Mesothelial cell of epicardium (in vitro differentiated cells): ENCODE data around the gene AAMP. TPM values are rescaled to one million over a fixed set of nuclear protein-coding genes. Genes with fewer than 3 reads are reported as not detected.

ENCODE experiments used
- DNase-seq, 2 experiments: peaks; one replicate each; pipeline ENCODE4 v3.0.0; 2021; ENCODE audit warnings: low spot score in 2 of 2; ENCODE audit not compliant: unreplicated experiment in 2 of 2
- H3K27ac Mint-ChIP-seq: 2 replicates; pipeline ENCODE4 v1.8.0; 2021; ENCODE audit warnings: mixed read lengths
- H3K27me3 Mint-ChIP-seq: 2 replicates; pipeline ENCODE4 v1.8.0; 2021; ENCODE audit warnings: low read depth, mixed read lengths
- H3K36me3 Mint-ChIP-seq: 2 replicates; pipeline ENCODE4 v1.8.0; 2021; ENCODE audit warnings: mixed read lengths
- H3K4me1 Mint-ChIP-seq: 2 replicates; pipeline ENCODE4 v1.8.0; 2021; ENCODE audit warnings: mixed read lengths
- H3K4me3 Mint-ChIP-seq: 2 replicates; pipeline ENCODE4 v1.8.0; 2021; ENCODE audit warnings: mild to moderate bottlenecking, moderate library complexity, mixed read lengths
- H3K9me3 Mint-ChIP-seq: 2 replicates; pipeline ENCODE4 v1.8.0; 2021; ENCODE audit warnings: mixed read lengths
- CTCF ChIP-seq: fragments of 200-600 bp; sonication (generic); IDR thresholded peaks from one replicate; pipeline ENCODE4 v1.5.0; 2021; ENCODE audit warnings: antibody characterized with exemption; ENCODE audit not compliant: unreplicated experiment
- total RNA-seq: library from RNA; stranded (reverse); gene quantifications from 3 replicates; pipeline ENCODE4 v1.2.1, GENCODE V29; 2021

Gene AAMP
- total RNA-seq, 1 donor from 2014 or later: 66.6 TPM

- H3K4me3 Mint-ChIP-seq: no peak overlapping the region
- no peaks in the 10 kb centered on the region for H3K27me3 Mint-ChIP-seq
- peaks cover 21% of the 10 kb centered on the region for H3K4me1 Mint-ChIP-seq
- no peak for DNase-seq
- no peaks in the 10 kb centered on the region for H3K9me3 Mint-ChIP-seq
- peaks cover 23% of the 10 kb centered on the region for H3K36me3 Mint-ChIP-seq
- no peak for TF ChIP-seq CTCF
- no peak overlapping the region for H3K27ac Mint-ChIP-seq
Observed at GRCh38 chr2:218280260-218280870, 10.4 kb upstream of the AAMP start.

- no peaks in the 10 kb centered on the region for H3K27me3 Mint-ChIP-seq
- DNase-seq: no peak
- TF ChIP-seq CTCF: no peak
- H3K27ac Mint-ChIP-seq: no peak overlapping the region
- no peaks in the 10 kb centered on the region for H3K9me3 Mint-ChIP-seq
- peaks cover 26% of the 10 kb centered on the region for H3K36me3 Mint-ChIP-seq
- H3K4me1 Mint-ChIP-seq: peaks cover 17% of the 10 kb centered on the region
- no peak overlapping the region for H3K4me3 Mint-ChIP-seq
Observed at GRCh38 chr2:218278531-218279360, 8.8 kb upstream of the AAMP start.

- TF ChIP-seq CTCF: no peak
- no peaks in the 10 kb centered on the region for H3K27me3 Mint-ChIP-seq
- no peaks in the 10 kb centered on the region for H3K9me3 Mint-ChIP-seq
- peaks cover 10% of the 10 kb centered on the region for H3K4me1 Mint-ChIP-seq
- H3K36me3 Mint-ChIP-seq: peaks cover 28% of the 10 kb centered on the region
- H3K27ac Mint-ChIP-seq: no peak overlapping the region
- no peak overlapping the region for H3K4me3 Mint-ChIP-seq
- no peak for DNase-seq
Observed at GRCh38 chr2:218277921-218278320, 8.0 kb upstream of the AAMP start.

GRCh38 chr2:218276986-218277755 is 7.2 kb upstream of the AAMP start:
- TF ChIP-seq CTCF: no peak
- DNase-seq: no peak
- H3K4me1 Mint-ChIP-seq: peaks cover 8% of the 10 kb centered on the region
- no peaks in the 10 kb centered on the region for H3K9me3 Mint-ChIP-seq
- peaks cover 28% of the 10 kb centered on the region for H3K36me3 Mint-ChIP-seq
- no peak overlapping the region for H3K4me3 Mint-ChIP-seq
- H3K27ac Mint-ChIP-seq: no peak overlapping the region
- H3K27me3 Mint-ChIP-seq: no peaks in the 10 kb centered on the region

- Mint-ChIP-seq H3K36me3 (peaks cover 25% of the 10 kb centered on the region), H3K4me3 (no peak overlapping the region), H3K27ac (no peak overlapping the region), H3K4me1 (peaks cover 20% of the 10 kb centered on the region), H3K9me3 (no peaks in the 10 kb centered on the region), H3K27me3 (no peaks in the 10 kb centered on the region)
- no peak for DNase-seq
- no peak for TF ChIP-seq CTCF
Observed at GRCh38 chr2:218275371-218276072, 5.6 kb upstream of the AAMP start.
